Endothelial cell (in vitro differentiated cells): Measurements from ENCODE around the gene MPP2. TPM values are rescaled to one million over a fixed set of nuclear protein-coding genes. Genes with fewer than 3 reads are reported as not detected.

ENCODE experiments used
- DNase-seq: peaks from one replicate; pipeline ENCODE4 v3.0.0; 2021; ENCODE audit warnings: low spot score
- H3K27ac Mint-ChIP-seq: one replicate; pipeline ENCODE4 v1.8.0; 2021; ENCODE audit warnings: mixed read lengths, inconsistent platforms; ENCODE audit not compliant: unreplicated experiment
- H3K27me3 Mint-ChIP-seq: one replicate; pipeline ENCODE4 v1.8.0; 2021; ENCODE audit warnings: mild to moderate bottlenecking, moderate library complexity, mixed read lengths, inconsistent platforms; ENCODE audit not compliant: unreplicated experiment
- H3K36me3 Mint-ChIP-seq: one replicate; pipeline ENCODE4 v1.8.0; 2021; ENCODE audit warnings: mild to moderate bottlenecking, low read depth, mixed read lengths, inconsistent platforms; ENCODE audit not compliant: unreplicated experiment
- H3K4me1 Mint-ChIP-seq: one replicate; pipeline ENCODE4 v1.8.0; 2021; ENCODE audit warnings: mild to moderate bottlenecking, mixed read lengths, inconsistent platforms; ENCODE audit not compliant: unreplicated experiment
- H3K4me3 Mint-ChIP-seq: one replicate; pipeline ENCODE4 v1.8.0; 2021; ENCODE audit warnings: mild to moderate bottlenecking, mixed read lengths, inconsistent platforms; ENCODE audit not compliant: unreplicated experiment
- H3K9me3 Mint-ChIP-seq: one replicate; pipeline ENCODE4 v1.8.0; 2021; ENCODE audit warnings: mixed read lengths, inconsistent platforms; ENCODE audit not compliant: unreplicated experiment
- CTCF ChIP-seq: fragments of 200-600 bp; sonication (generic); IDR thresholded peaks from one replicate; pipeline ENCODE4 v1.5.0; 2021; ENCODE audit warnings: antibody characterized with exemption; ENCODE audit not compliant: unreplicated experiment
- total RNA-seq: library from RNA; stranded (reverse); fragmentation: NEBNext Ultra II Directional; extraction: Animal tissue kit (Norgen Biotek cat#: 25700); gene quantifications from one replicate; pipeline ENCODE4 v1.2.1, GENCODE V29; 2021; ENCODE audit not compliant: unreplicated experiment

MPP2 gene
- total RNA-seq, 1 donor from 2014 or later = 8.4 TPM

- H3K4me3 Mint-ChIP-seq = no peak overlapping the region
- H3K4me1 Mint-ChIP-seq = peaks cover 23% of the 10 kb centered on the region
- no peak overlapping the region for H3K27ac Mint-ChIP-seq
- H3K36me3 Mint-ChIP-seq = peaks cover 4% of the 10 kb centered on the region
- TF ChIP-seq CTCF = no peak
- peaks cover 10% of the 10 kb centered on the region for H3K27me3 Mint-ChIP-seq
- no peaks in the 10 kb centered on the region for H3K9me3 Mint-ChIP-seq
- DNase-seq = no peak
Measured at GRCh38 chr17:43827596-43827995, 79.7 kb downstream of the MPP2 start.

GRCh38 chr17:43826206-43826605, 81.1 kb downstream of the MPP2 start:
- no peak overlapping the region for H3K4me3 Mint-ChIP-seq
- H3K27ac Mint-ChIP-seq = no peak overlapping the region

DNA sequence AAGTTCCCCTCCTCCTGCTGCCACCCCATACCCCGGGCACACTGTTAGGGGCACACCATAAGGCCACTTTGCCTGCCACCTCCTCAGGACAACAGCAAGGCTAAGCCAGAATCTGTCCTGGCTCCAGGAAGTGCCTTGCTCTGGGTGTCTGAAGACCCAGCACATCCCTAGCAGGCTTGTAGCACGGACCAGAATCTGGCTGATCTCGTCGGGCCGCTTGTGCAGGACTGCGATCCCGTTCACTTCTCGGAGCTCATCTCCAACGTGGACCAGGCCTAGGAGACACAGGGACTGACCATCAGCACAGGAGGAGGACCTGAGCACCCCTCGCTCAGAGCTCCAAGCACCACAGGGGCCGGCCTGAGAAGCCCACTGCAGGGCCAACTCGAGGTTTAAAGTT, 81.8 kb downstream of the MPP2 start:
- peaks cover 20% of the 10 kb centered on the region for H3K4me1 Mint-ChIP-seq
- no peak overlapping the region for H3K27ac Mint-ChIP-seq
- DNase-seq = no peak
- peaks cover 6% of the 10 kb centered on the region for H3K27me3 Mint-ChIP-seq
- H3K36me3 Mint-ChIP-seq = no peaks in the 10 kb centered on the region
- no peaks in the 10 kb centered on the region for H3K9me3 Mint-ChIP-seq
- no peak for TF ChIP-seq CTCF
- no peak overlapping the region for H3K4me3 Mint-ChIP-seq

More at GRCh38 chr17:43826206-43826605, 81.1 kb downstream of the MPP2 start:
- peaks cover 10% of the 10 kb centered on the region for H3K27me3 Mint-ChIP-seq
- no peaks in the 10 kb centered on the region for H3K9me3 Mint-ChIP-seq
- H3K4me1 Mint-ChIP-seq = peaks cover 23% of the 10 kb centered on the region
- no peak for TF ChIP-seq CTCF
- no peak for DNase-seq
- no peaks in the 10 kb centered on the region for H3K36me3 Mint-ChIP-seq

Other genes with a start within 250 kb of the MPP2 start
- 0.10 TPM for gene MEOX1, start 245.6 kb downstream of the MPP2 start, total RNA-seq
- 29.6 TPM for gene SOST, start 148.7 kb downstream of the MPP2 start, total RNA-seq
- gene DUSP3, start 128.6 kb downstream of the MPP2 start, total RNA-seq = 41.4 TPM
- 0.10 TPM for gene CFAP97D1, start 127.1 kb downstream of the MPP2 start, total RNA-seq
- gene MPP3, start 74.4 kb downstream of the MPP2 start, total RNA-seq = 5.2 TPM
- 5.4 TPM for gene CD300LG, start 60.4 kb downstream of the MPP2 start, total RNA-seq
- gene PPY, start 34.9 kb upstream of the MPP2 start, total RNA-seq = not detected
- not detected for gene PYY, start 46.4 kb upstream of the MPP2 start, total RNA-seq
- 1.2 TPM for gene NAGS, start 97.1 kb upstream of the MPP2 start, total RNA-seq
- 32.1 TPM for gene TMEM101, start 107.4 kb upstream of the MPP2 start, total RNA-seq
- 63.0 TPM for gene LSM12, start 159.1 kb upstream of the MPP2 start, total RNA-seq
- gene G6PC3, start 163.2 kb upstream of the MPP2 start, total RNA-seq = 113 TPM
- gene HDAC5, start 216.1 kb upstream of the MPP2 start, total RNA-seq = 51.4 TPM
- 6.1 TPM for gene HROB, start 234.4 kb upstream of the MPP2 start, total RNA-seq